WTC11 (cell line): Measurements from ENCODE around the gene MIEF1. TPM values are rescaled to one million over a fixed set of nuclear protein-coding genes. Genes with fewer than 3 reads are reported as not detected.

Experiments used
- ATAC-seq: fragments of 200-7000 bp; cut with Tn5 transposase; 2 replicates; pipeline ENCODE4 v1.10.0; 2021; ENCODE audit warnings: mild to moderate bottlenecking, moderate library complexity
- CTCF ChIA-PET: fragments of 300-600 bp; sonication (Branson Sonifier 250); formaldehyde crosslinking; loops from one replicate; lab custom pipeline; 2021; ENCODE audit warnings: antibody characterized with exemption; lab: Charles Lee
- POLR2A ChIA-PET: fragments of 350-600 bp; sonication (Branson Sonifier 250); formaldehyde crosslinking; loops from one replicate; lab custom pipeline; 2021; ENCODE audit warnings: antibody characterized with exemption; lab: Charles Lee
- DNase-seq: peaks from one replicate; pipeline ENCODE4 v3.0.0; 2021; ENCODE audit warnings: low spot score
- H3K27ac Mint-ChIP-seq: 2 replicates; pipeline ENCODE4 v1.8.0; 2021; ENCODE audit warnings: mixed read lengths
- H3K27me3 Mint-ChIP-seq: 2 replicates; pipeline ENCODE4 v1.8.0; 2021; ENCODE audit warnings: low read depth, mild to moderate bottlenecking, moderate library complexity, mixed read lengths
- H3K36me3 Mint-ChIP-seq: 2 replicates; pipeline ENCODE4 v1.8.0; 2021; ENCODE audit warnings: mixed read lengths
- H3K4me1 Mint-ChIP-seq: 2 replicates; pipeline ENCODE4 v1.8.0; 2022; ENCODE audit warnings: mixed read lengths
- H3K4me3 Mint-ChIP-seq: 2 replicates; pipeline ENCODE4 v1.8.0; 2021; ENCODE audit warnings: mild to moderate bottlenecking, moderate library complexity, mixed read lengths
- H3K9me3 Mint-ChIP-seq: 2 replicates; pipeline ENCODE4 v1.8.0; 2021; ENCODE audit warnings: mixed read lengths
- ATF6 ChIP-seq: sonication (generic); formaldehyde crosslinking; IDR thresholded peaks from 2 replicates; pipeline ENCODE4 v1.8.1; 2023; ENCODE audit warnings: mild to moderate bottlenecking, missing genetic modification reagents
- CREM ChIP-seq: sonication (generic); formaldehyde crosslinking; IDR thresholded peaks from 2 replicates; pipeline ENCODE4 v1.8.1; 2022; ENCODE audit warnings: mild to moderate bottlenecking, missing genetic modification reagents, moderate library complexity
- E2F1 ChIP-seq: sonication (generic); formaldehyde crosslinking; IDR thresholded peaks from 2 replicates; pipeline ENCODE4 v1.8.0; 2022; ENCODE audit warnings: mild to moderate bottlenecking, missing genetic modification reagents
- ETV6 ChIP-seq: sonication (generic); formaldehyde crosslinking; IDR thresholded peaks from 2 replicates; pipeline ENCODE4 v1.8.1; 2022; ENCODE audit warnings: mild to moderate bottlenecking, missing genetic modification reagents
- FOXK1 ChIP-seq: sonication (generic); formaldehyde crosslinking; IDR thresholded peaks from 2 replicates; pipeline ENCODE4 v1.8.0; 2022; ENCODE audit warnings: mild to moderate bottlenecking, moderate library complexity, missing genetic modification reagents
- GRHL2 ChIP-seq: fragments of 250-450 bp; sonication (Bioruptor Pico); IDR thresholded peaks from 2 replicates; pipeline ENCODE4 v1.8.0; 2022; ENCODE audit warnings: mild to moderate bottlenecking, moderate library complexity; ENCODE audit not compliant: insufficient replicate concordance, severe bottlenecking
- GTF2I ChIP-seq: fragments of 250-450 bp; sonication (Bioruptor Pico); conservative IDR thresholded peaks from 2 replicates; pipeline ENCODE4 v1.4.0; 2021; ENCODE audit warnings: mild to moderate bottlenecking
- HMGA2 ChIP-seq: fragments of 250-450 bp; sonication (Bioruptor Pico); IDR thresholded peaks from 2 replicates; pipeline ENCODE4 v1.4.0; 2021; ENCODE audit warnings: mild to moderate bottlenecking, moderate library complexity
- KAT7 ChIP-seq: sonication (generic); formaldehyde crosslinking; IDR thresholded peaks from 2 replicates; pipeline ENCODE4 v1.8.1; 2023; ENCODE audit warnings: missing genetic modification reagents, mild to moderate bottlenecking, borderline replicate concordance
- ZBTB21 ChIP-seq: sonication (generic); formaldehyde crosslinking; IDR thresholded peaks from 2 replicates; pipeline ENCODE4 v1.8.1; 2023; ENCODE audit warnings: mild to moderate bottlenecking, missing genetic modification reagents, borderline replicate concordance
- ZNF671 ChIP-seq: fragments of 250-450 bp; sonication (Bioruptor Pico); IDR thresholded peaks from 2 replicates; pipeline ENCODE4 v1.8.0; 2021; ENCODE audit warnings: mild to moderate bottlenecking
- ZSCAN18 ChIP-seq: fragments of 250-450 bp; sonication (Bioruptor Pico); IDR thresholded peaks from 2 replicates; pipeline ENCODE4 v2.1.2; 2022; ENCODE audit warnings: mild to moderate bottlenecking, moderate library complexity
- total RNA-seq: library from RNA; stranded (reverse); gene quantifications from 3 replicates; pipeline ENCODE4 v1.2.3, GENCODE V29; 2021
- TF ChIP-seq, protein P1 (sequence below): sonication (generic); formaldehyde crosslinking; IDR thresholded peaks from 2 replicates; pipeline ENCODE4 v1.8.1; 2023; ENCODE audit warnings: mild to moderate bottlenecking, missing genetic modification reagents, borderline replicate concordance
- TF ChIP-seq, protein P2 (sequence below): sonication (generic); formaldehyde crosslinking; conservative IDR thresholded peaks from 2 replicates; pipeline ENCODE4 v1.8.1; 2022; ENCODE audit warnings: mild to moderate bottlenecking, missing genetic modification reagents

MIEF1 gene
- total RNA-seq, 1 experiment from 2014 or later: 38.7 TPM

DNA sequence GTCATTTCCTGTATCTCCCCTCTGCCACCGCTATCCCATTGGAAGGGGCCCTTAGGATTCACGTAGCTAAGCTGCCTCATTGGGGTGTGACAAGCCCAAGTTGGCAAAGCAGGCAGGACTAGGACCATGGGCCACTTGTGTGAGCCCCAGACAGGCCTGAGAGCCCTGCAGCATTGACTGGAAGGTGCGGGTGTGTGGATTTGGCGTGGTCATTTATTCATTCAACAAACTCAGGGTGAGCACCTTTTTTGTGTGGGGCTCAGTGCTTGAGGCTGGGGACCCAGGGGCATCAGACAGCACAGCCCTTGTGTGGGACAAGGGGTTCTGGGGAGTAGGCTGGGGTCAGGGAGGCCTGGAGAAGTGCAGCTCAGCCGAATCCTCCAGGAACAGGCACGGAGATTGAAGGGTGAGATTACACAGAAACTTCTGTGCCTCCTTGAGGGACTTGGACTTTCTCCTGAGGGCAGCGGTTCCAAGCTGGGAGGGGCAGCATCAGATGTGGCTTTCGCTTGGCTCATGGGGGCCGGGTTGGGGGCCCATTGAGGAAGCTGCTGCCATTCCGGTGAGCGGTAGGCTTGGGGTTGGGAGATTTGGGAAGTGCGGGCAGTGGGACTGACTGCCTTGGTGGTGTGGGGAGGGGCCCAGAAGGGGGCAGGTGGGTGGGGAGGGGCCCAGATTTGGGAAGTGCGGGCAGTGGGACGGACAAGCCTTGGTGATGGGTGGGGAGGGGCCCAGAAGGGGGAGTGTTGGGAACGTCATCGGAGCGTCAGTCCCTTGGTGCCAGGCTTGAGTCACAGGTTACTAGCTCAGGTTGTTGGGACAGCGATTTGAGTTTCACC, 33.4 kb upstream of the MIEF1 start:
- no peaks in the 10 kb centered on the region for H3K9me3 Mint-ChIP-seq
- ATAC-seq (no peak), DNase-seq (no peak)
- no peaks in the 10 kb centered on the region for H3K27me3 Mint-ChIP-seq
- ChIA-PET CTCF (interaction anchor here (0.6 to 2.7 kb wide), 12 partner anchors 9 to 195 kb away, joined by 3 to 12 read pairs (median 4); partner anchors contain the start of gene TAB1), POLR2A (no interaction called here)
- no peaks in the 10 kb centered on the region for H3K36me3 Mint-ChIP-seq
- H3K4me1 Mint-ChIP-seq: peaks cover 46% of the 10 kb centered on the region
- TF ChIP-seq ATF6 (CRISPR knock-in tag): no peak
- no peak overlapping the region for H3K4me3 Mint-ChIP-seq
- peak overlapping the region; percentile 58; the same call in 1 of the 2 replicates for H3K27ac Mint-ChIP-seq

DNA sequence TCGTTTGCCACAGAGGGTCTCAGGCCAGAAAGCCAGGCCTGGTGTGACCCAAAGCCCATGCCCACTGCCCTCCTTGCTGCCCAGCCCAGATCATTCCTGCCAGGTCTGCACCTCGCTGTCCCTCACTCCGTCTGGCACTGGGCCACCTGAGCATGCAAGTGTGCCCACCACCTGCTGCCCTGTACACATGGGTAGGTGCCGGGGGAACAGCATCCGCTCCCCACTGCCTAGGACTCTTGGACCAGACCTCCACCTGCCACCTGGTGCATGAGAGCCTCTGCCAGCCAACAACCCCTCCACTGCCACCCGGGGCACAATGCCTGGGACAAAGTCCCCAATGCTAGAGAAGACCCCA, 32.8 kb upstream of the MIEF1 start:
- ATAC-seq (no peak), DNase-seq (no peak)
- peaks cover 52% of the 10 kb centered on the region for H3K4me1 Mint-ChIP-seq
- TF ChIP-seq, protein P1, sequence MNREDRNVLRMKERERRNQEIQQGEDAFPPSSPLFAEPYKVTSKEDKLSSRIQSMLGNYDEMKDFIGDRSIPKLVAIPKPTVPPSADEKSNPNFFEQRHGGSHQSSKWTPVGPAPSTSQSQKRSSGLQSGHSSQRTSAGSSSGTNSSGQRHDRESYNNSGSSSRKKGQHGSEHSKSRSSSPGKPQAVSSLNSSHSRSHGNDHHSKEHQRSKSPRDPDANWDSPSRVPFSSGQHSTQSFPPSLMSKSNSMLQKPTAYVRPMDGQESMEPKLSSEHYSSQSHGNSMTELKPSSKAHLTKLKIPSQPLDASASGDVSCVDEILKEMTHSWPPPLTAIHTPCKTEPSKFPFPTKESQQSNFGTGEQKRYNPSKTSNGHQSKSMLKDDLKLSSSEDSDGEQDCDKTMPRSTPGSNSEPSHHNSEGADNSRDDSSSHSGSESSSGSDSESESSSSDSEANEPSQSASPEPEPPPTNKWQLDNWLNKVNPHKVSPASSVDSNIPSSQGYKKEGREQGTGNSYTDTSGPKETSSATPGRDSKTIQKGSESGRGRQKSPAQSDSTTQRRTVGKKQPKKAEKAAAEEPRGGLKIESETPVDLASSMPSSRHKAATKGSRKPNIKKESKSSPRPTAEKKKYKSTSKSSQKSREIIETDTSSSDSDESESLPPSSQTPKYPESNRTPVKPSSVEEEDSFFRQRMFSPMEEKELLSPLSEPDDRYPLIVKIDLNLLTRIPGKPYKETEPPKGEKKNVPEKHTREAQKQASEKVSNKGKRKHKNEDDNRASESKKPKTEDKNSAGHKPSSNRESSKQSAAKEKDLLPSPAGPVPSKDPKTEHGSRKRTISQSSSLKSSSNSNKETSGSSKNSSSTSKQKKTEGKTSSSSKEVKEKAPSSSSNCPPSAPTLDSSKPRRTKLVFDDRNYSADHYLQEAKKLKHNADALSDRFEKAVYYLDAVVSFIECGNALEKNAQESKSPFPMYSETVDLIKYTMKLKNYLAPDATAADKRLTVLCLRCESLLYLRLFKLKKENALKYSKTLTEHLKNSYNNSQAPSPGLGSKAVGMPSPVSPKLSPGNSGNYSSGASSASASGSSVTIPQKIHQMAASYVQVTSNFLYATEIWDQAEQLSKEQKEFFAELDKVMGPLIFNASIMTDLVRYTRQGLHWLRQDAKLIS: no peak
- TF ChIP-seq ZBTB21 (CRISPR knock-in tag): no peak
- POLR2A ChIA-PET: no interaction called here
- H3K27ac Mint-ChIP-seq: no peak overlapping the region
- H3K4me3 Mint-ChIP-seq: no peak overlapping the region
- no peaks in the 10 kb centered on the region for H3K36me3 Mint-ChIP-seq
- CTCF ChIA-PET: interaction anchor here (0.6 to 3.3 kb wide), 8 partner anchors 9 to 194 kb away, joined by 3 to 17 read pairs (median 5); partner anchors contain the start of gene TAB1
- no peaks in the 10 kb centered on the region for H3K27me3 Mint-ChIP-seq
- H3K9me3 Mint-ChIP-seq: no peaks in the 10 kb centered on the region

GRCh38 chr22:39469681-39470450, 32.2 kb upstream of the MIEF1 start:
- no peaks in the 10 kb centered on the region for H3K27me3 Mint-ChIP-seq
- no peak for ATAC-seq
- no peak for DNase-seq
- ChIA-PET POLR2A (no interaction called here), CTCF (interaction anchor here (1.0 to 3.3 kb wide), 10 partner anchors 8 to 139 kb away, joined by 3 to 17 read pairs (median 7); partner anchors contain the start of gene TAB1)
- H3K4me3 Mint-ChIP-seq: no peak overlapping the region
- H3K36me3 Mint-ChIP-seq: no peaks in the 10 kb centered on the region
- peaks cover 57% of the 10 kb centered on the region for H3K4me1 Mint-ChIP-seq
- H3K27ac Mint-ChIP-seq: peak overlapping the region; percentile 43; the same call in 1 of the 2 replicates
- 0 out of 2 replicates have a peak, but pooled peaks have one; percentile 37 for TF ChIP-seq ETV6
- TF ChIP-seq CREM (CRISPR knock-in tag): no peak
- peak; percentile 30; the same call in 1 of the 2 replicates for TF ChIP-seq FOXK1 (CRISPR knock-in tag)
- H3K9me3 Mint-ChIP-seq: no peaks in the 10 kb centered on the region

- H3K4me3 Mint-ChIP-seq: no peak overlapping the region
Measured at GRCh38 chr22:39470451-39471291, 31.4 kb upstream of the MIEF1 start.

More at GRCh38 chr22:39470451-39471291, 31.4 kb upstream of the MIEF1 start:
- H3K9me3 Mint-ChIP-seq: no peaks in the 10 kb centered on the region
- H3K27ac Mint-ChIP-seq: peak overlapping the region; percentile 43; the same call in 1 of the 2 replicates
- ATAC-seq (no peak), DNase-seq (no peak)
- H3K27me3 Mint-ChIP-seq: no peaks in the 10 kb centered on the region
- TF ChIP-seq GRHL2 (no peak), GTF2I (CRISPR knock-in tag) (no peak), ZSCAN18 (CRISPR knock-in tag) (no peak), ZNF671 (no peak), HMGA2 (no peak), E2F1 (CRISPR knock-in tag) (no peak), KAT7 (CRISPR knock-in tag) (no peak)
- TF ChIP-seq, protein P2, sequence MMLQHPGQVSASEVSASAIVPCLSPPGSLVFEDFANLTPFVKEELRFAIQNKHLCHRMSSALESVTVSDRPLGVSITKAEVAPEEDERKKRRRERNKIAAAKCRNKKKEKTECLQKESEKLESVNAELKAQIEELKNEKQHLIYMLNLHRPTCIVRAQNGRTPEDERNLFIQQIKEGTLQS (CRISPR knock-in tag): no peak
- CTCF ChIA-PET: interaction anchor here (0.7 to 3.3 kb wide), 12 partner anchors 8 to 140 kb away, joined by 3 to 17 read pairs (median 6); partner anchors contain the start of gene TAB1
- H3K36me3 Mint-ChIP-seq: no peaks in the 10 kb centered on the region
- POLR2A ChIA-PET: interaction anchor here (0.6 kb wide), 1 partner anchor 668 kb away, joined by 7 read pairs; no protein-coding TSS in a partner anchor
- H3K4me1 Mint-ChIP-seq: peaks cover 65% of the 10 kb centered on the region
